EH (cell line): ENCODE measurements around the gene COA5.

ENCODE experiments used
- DNase-seq: peaks from one replicate; pipeline ENCODE4 v3.0.0-alpha.2; 2015; ENCODE audit warnings: low read depth

The COA5 gene

DNA sequence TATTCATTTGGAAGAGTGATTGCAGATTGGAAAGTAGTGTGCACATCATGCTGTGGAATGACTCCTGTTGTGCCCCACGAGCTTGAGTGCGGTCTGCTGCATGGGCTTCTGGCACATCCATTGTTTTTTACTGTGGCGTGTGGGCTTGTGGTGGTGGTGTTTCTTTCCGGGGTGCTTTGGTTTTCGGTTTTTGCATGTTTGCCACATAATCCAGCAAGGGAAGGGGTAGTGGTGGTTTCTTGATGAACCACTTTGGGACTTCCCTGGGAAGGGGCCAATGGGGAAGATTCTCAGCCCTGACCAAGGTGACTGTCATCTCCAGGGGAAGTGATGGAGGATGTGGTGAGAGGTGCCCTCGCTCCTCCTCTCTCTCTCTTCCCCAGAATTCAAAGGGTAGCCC, 57.0 kb downstream of the COA5 start:
- DNase-seq: no peak

DNA sequence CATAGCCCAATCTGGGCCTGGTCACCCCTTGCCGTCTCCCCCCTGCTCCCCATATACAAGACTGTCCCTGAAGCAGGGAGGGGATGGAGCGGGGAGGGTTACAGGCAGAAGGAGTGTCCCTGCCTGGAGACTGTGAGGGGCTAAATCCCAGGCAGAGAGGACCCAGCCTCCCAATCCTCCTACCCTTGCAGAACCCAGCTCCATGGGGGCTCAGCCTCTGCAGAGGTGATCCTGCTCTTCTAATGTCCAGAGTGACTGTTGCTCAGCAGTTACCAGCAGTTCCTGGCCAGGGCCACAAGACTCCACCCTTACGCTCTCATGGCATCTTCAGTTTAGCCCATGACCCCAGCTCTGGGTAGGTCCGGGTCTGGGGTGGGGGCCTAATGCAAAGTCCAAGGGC, 58.1 kb downstream of the COA5 start:
- no peak for DNase-seq
